ENCODE data around the gene MED4.

The MED4 gene

DNA sequence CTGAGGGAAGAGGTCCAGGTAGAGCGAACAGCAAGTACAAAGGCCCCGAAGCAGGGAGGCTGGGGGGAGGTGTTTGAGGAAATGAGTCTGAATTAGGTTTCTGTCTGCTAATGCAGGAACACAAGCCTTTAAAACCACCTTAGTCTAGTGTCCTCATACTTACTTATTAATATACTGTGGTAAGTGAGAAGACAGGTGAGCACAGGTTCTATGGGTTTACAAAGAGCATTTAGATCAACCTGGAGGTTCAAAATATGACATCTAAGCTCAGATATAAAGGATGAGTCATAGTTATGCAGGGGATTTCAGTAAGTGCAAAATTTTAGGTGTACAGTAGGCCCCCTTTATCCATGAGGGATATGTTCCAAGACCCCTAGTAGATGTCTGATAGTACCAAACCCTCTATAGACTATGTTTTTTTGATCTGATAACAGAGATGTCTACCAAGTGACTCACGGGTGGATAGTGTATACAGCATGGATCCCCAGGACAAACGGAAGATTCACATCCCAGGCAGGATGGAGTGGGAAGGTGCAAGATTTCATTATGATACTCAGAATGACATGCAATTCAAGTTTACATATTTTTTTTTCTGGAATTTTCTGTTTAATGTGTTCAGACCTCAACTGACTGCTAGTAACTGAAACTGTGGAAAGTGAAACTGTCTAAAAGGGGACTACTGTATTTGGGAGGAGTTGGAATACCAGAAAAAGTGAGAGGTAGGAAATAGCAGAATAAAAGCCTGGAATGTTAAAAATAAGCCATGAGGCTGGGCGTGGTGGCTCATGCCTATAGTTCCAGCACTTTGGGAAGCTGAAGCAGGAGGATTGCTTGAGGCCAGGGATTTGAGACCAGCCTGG lies 18.2 kb upstream of the MED4 start:
- DNase-seq = no peak
- TF ChIP-seq POLR2A (IDR thresholded peaks at IDR 0.05; ENCODE audit: low read length) (no peak), GATA1 (IDR thresholded peaks at IDR 0.05; ENCODE audit: low read depth, low read length) (no peak)

DNA sequence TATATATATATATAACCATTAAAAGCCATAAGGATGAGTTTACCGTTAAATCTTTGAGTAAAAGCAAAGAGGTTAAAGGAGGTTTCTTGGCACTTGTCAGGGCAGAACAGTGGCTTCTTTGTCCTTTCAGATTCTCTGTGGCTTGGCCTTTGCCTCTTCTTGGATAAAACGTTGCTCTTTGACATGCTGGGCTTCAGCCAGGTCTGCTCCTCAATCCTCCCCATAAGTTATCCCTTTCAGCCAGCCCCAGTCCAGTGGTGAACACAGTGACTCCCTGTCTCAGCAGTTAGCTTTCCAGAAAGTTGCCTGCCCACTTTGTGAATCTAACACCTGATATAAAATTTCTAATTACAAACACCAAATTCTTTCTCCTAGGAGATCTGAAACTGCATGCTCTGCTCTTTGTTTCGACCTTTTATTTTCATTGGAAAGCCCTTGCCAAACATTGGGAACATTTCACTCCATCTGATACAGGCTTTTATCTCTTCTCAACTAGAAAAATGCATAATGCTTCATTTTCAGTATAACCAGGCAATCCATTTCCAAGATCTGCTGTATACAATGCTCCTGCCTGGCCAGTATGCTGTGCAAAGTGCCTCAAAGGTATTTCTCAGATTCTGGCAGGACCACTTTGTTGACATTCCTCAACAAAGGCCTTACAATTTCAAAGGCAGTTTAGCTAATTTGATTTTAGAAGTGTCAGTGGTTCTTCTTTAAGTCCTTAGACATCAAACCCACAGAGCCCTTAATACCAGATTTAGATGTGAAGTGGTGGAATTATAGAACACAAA lies 16.2 kb upstream of the MED4 start:
- no peak for DNase-seq
- TF ChIP-seq POLR2A (IDR thresholded peaks at IDR 0.05; ENCODE audit: low read length) = no peak
- no peak for TF ChIP-seq GATA1 (IDR thresholded peaks at IDR 0.05; ENCODE audit: low read depth, low read length)

GRCh38 chr13:48110132-48110868 lies 15.4 kb upstream of the MED4 start:
- DNase-seq = no peak
- no peak for TF ChIP-seq POLR2A (IDR thresholded peaks at IDR 0.05; ENCODE audit: low read length)
- no peak for TF ChIP-seq GATA1 (IDR thresholded peaks at IDR 0.05; ENCODE audit: low read depth, low read length)

GRCh38 chr13:48108106-48108505 lies 13.2 kb upstream of the MED4 start:
- no peak for DNase-seq
- TF ChIP-seq GATA1 (IDR thresholded peaks at IDR 0.05; ENCODE audit: low read depth, low read length) = no peak
- TF ChIP-seq POLR2A (IDR thresholded peaks at IDR 0.05; ENCODE audit: low read length) = no peak

- no peak for TF ChIP-seq GATA1 (IDR thresholded peaks at IDR 0.05; ENCODE audit: low read depth, low read length)
- no peak for TF ChIP-seq POLR2A (IDR thresholded peaks at IDR 0.05; ENCODE audit: low read length)
- DNase-seq = no peak
These were observed 2.9 kb upstream of the MED4 start for GRCh38 chr13:48097793-48098192.

DNA sequence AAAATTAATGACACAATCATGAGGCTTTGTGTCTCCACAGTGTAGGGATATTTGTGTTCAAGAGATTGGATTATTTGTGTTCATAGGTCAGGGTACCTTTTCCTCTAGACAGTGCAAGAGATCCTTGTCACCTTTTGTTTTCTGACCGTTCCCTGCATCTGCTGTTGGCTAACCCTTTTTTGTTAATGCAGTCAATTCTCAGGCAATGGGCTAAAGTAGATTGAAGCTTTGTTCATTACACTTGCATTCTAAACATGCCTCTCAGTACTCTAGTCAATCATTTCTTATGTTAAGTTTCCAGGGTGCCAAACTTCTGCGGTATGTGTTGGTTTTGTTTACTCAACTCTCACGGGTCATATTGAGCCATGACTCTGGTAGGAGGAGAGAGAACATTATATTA lies 1.8 kb upstream of the MED4 start:
- TF ChIP-seq GATA1 (IDR thresholded peaks at IDR 0.05; ENCODE audit: low read depth, low read length) (no peak), POLR2A (IDR thresholded peaks at IDR 0.05; ENCODE audit: low read length) (no peak)
- no peak for DNase-seq

- TF ChIP-seq POLR2A (IDR thresholded peaks at IDR 0.05; ENCODE audit: low read length) (no peak), GATA1 (IDR thresholded peaks at IDR 0.05; ENCODE audit: low read depth, low read length) (no peak)
- peak; percentile 63 to 72 for DNase-seq
These were observed 512 bp downstream of the MED4 start for GRCh38 chr13:48094404-48094780.

- DNase-seq = peak; percentile 14 to 27
- no peak for TF ChIP-seq POLR2A (IDR thresholded peaks at IDR 0.05; ENCODE audit: low read length)
- no peak for TF ChIP-seq GATA1 (IDR thresholded peaks at IDR 0.05; ENCODE audit: low read depth, low read length)
These were observed 1.3 kb downstream of the MED4 start for GRCh38 chr13:48093588-48093987.

DNA sequence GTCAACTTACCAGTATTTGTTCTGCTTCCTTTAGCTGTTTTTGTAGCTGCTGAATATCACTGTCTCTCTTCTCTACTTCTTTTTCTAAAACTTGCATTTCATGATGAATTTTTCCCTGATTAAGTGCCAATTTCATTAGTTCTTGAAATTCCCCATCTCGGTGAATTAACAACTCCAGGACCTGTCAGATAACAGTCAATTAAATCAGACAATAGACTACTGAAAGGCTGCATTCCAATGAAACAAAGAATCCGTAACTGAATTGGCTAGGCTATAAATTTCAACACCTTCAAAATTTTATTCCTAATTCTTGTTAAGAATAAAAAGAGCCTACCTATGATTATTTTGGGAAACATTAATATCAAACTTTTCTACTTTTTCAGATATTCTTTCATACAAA lies 8.6 kb downstream of the MED4 start:
- TF ChIP-seq GATA1 (IDR thresholded peaks at IDR 0.05; ENCODE audit: low read depth, low read length) = no peak
- no peak for TF ChIP-seq POLR2A (IDR thresholded peaks at IDR 0.05; ENCODE audit: low read length)
- DNase-seq = no peak

DNA sequence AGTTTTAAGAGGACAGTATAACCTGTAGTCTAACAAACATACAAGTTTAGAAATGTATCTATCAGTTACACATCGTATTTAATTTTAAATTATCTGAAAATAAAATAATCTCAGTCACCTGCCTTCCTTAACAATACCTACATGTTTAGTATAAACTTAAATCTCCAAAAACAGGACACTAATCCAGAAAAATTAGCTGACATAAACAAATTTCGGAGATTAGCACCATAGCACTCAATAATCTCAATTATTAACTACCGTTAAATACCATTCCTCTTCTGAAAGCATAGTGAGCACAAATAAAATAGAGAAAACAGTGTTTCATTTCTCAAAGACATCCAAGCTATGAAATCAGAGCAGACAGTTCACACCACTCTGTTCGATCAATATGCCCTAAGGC lies 13.2 kb downstream of the MED4 start:
- TF ChIP-seq POLR2A (IDR thresholded peaks at IDR 0.05; ENCODE audit: low read length) (no peak), GATA1 (IDR thresholded peaks at IDR 0.05; ENCODE audit: low read depth, low read length) (no peak)
- no peak for DNase-seq

GRCh38 chr13:48078251-48078656 lies 16.6 kb downstream of the MED4 start:
- TF ChIP-seq POLR2A (IDR thresholded peaks at IDR 0.05; ENCODE audit: low read length) (no peak), GATA1 (IDR thresholded peaks at IDR 0.05; ENCODE audit: low read depth, low read length) (no peak)
- DNase-seq = peak; percentile 10 to 31

DNA sequence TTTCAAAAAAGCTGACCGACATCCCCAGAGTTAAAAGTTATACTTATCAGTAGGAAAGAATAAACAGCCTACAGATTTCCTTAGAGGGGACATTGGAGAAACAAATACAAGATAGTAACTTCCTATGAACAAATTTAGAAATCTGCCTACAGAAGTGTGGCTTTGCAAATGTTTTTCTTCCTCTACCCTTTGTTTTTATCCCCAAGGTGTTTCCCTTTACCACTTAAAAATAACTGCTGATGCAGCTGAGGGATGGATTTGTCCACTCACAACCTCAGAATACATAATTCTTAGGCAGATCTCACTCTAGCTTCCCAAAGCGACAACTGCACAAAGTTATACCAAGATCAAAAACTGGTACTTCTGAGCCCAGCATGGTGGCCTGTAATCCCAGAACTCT lies 20.9 kb downstream of the MED4 start:
- no peak for DNase-seq
- TF ChIP-seq GATA1 (IDR thresholded peaks at IDR 0.05; ENCODE audit: low read depth, low read length) (no peak), POLR2A (IDR thresholded peaks at IDR 0.05; ENCODE audit: low read length) (no peak)

DNA sequence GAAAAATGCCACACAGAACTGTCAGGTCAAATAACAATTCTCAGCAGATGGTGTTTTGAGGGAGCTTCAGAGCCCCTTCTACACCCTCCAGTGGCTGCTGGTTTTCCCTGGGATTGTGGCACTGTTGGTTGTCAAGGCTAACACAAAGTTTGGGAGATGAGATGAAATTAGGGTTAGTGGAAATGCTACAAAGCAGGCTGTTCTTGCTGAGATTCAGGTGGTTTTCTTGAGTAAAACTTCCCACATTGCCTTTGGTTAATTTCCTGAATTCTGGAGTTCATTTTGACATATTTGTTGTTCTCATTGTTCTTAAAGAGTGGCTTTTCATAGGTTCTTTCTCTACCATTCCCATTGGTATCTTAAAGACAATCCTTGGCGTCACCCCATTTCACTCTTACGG lies 22.1 kb downstream of the MED4 start:
- TF ChIP-seq GATA1 (IDR thresholded peaks at IDR 0.05; ENCODE audit: low read depth, low read length) (no peak), POLR2A (IDR thresholded peaks at IDR 0.05; ENCODE audit: low read length) (no peak)
- no peak for DNase-seq

DNA sequence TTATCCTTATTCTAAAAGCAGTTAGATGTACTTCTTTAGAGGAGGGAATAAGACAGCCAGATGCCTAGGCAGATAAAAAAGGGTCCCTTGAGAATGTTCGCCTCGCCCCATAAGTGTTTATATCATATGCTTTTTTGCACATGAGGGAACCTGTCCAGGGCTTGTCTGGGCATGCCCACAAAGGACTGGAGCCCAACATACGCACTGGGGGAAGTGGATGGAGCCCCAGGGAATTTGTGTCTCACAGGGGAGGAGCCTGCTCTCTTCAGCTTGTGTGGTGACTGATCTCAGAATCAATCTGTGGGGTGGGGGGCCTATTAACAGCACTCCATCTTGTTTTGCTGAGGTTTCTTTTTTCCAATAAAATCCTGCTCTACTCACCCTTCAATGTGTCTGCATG lies 22.6 kb downstream of the MED4 start:
- DNase-seq = peak in 1 of 2 experiments; percentile 22
- TF ChIP-seq GATA1 (IDR thresholded peaks at IDR 0.05; ENCODE audit: low read depth, low read length) (no peak), POLR2A (IDR thresholded peaks at IDR 0.05; ENCODE audit: low read length) (no peak)

Data from erythroblast (primary cell).